NAMALWA (cell line): ENCODE measurements around the gene CLCNKB.
"Not testable (repeated sequence)": the region's sequence is repeated elsewhere in the genome, so short reads cannot be mapped to it uniquely, and the experiment has no call there.

Experiments
- DNase-seq: peaks from one replicate; pipeline ENCODE4 v3.0.0-alpha.2; 2015; ENCODE audit warnings: low spot score

CLCNKB gene

DNA sequence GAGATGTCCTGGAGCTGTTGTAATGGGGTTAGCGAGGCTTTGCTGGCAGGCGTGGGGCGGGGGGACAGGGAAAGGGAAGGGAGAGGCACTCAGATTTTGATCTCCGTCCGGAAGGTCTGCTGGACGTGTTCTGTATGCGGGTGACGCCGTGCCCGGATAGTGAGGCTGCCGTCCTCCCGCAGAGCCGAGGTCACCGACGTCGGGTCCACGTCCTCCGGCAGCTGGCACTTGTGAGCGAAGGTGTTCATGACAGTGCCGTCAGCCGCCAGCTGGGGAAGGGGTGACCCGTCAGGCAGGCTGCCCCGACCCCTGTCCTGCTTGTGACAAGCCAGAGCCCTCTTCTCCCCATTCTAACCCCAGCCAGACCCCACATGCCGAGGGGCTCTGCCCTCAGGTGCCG lies 28.1 kb upstream of the CLCNKB start:
- DNase-seq: no peak

DNA sequence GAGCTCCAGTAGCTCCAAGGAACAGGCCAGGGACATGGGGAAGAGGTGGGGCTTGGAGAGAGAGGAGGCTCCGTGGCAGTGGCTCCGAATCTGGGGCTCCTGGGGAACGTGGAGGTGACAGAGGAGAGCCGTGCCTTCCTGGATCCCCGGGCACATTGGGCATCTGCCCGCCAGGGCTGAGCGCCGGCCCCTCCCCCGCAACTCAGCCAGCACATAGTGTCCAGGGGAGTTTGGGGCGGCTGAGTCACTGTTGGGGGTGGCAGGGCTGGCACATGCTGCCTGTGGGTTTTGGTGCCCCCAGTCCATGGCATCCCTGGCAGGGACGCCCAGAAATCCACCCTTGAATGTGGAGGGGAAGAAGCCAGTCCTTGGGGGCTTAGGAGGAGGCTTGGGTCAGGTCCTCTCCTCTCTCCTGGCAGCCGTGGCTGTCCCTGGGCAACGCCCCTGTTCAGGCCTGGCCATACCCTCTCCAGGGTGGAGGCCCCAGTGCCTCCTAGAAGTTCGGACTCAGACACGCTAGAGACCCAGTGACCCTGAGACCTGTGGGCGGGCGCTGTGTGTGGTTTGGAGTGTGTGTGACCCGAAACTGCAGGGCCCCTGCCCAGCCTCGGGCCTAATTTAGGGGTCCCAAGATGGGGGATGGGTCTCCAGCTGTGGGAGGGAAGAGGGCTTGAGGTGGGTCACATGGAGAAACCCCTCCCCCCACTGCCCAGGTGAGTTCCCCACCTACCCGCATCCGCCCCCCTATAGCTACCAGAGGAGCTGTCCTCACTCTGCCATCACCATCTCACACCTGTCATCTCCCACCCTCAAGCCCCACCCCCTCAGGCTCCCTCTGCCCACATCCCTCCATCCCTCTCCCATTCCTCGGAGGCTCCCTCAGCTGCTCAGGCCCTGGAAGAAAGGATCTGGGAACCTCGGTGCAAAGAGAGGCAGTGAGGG lies 27.4 kb upstream of the CLCNKB start:
- no peak for DNase-seq

DNA sequence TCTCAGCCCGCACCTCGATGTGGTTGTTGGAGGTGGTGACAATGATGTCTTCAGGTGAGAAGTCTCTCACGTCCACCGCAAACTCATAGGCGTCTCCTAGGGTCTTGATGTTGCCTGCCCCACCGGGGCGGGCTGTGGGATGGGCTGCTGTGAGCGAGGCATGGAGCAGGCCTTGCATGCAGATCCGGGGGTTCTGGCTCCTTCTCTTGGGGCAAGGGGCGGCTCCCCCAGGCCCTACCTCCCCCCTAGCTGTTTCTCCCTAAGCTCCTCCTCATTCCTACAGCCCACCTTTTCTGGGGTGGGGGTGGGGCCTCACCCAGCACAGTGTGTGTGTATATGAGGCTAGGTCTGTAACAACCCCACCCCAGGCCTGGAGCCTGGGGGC lies 26.5 kb upstream of the CLCNKB start:
- no peak for DNase-seq

DNA sequence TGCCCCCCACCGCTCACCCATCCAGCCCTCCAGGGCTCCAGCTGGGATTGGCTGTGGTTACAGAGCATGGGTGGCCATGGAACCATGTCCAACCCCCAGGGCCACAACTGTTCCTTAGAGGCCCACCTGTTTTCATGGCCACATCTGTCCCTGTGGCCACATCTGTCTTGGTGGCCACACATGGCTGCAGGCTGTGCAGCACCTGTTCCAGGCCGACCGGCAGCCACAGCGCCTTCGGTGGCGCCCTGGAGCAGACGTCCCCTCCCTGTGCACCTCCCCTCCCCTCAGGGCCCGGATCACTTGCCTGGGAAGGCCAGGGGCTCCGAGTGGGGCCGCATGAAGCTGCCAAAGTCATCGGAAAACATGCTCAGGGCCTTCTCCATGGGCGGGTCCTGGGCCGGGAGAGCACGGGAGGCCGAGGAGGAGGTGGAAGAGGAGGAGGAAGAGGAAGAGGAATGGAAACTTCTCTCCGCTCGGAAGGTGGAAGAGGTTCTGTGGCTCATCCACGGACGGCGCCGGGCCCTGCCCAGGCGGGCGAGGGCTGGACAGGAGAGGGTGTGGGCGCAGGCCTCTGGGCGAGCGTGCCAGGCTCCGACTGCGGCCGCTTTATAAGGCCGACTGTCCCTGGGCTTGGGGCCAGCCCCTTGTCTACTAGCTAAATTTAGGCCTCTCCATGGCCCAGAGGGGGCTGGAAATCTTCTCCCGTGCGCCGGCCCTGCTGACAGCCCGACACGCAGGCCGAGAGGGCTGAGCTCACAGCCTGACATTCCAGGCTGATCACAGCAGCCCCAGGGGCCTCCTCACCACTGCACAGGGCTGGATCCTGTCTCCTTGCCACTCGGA lies 25.9 kb upstream of the CLCNKB start, which contains the start of gene HSPB7:
Gene HSPB7 (minus strand): TSS at position 583 of the 843 bp plus-strand sequence. CDS start 80 bp downstream, at position 503.
- peak; percentile 68 for DNase-seq

DNA sequence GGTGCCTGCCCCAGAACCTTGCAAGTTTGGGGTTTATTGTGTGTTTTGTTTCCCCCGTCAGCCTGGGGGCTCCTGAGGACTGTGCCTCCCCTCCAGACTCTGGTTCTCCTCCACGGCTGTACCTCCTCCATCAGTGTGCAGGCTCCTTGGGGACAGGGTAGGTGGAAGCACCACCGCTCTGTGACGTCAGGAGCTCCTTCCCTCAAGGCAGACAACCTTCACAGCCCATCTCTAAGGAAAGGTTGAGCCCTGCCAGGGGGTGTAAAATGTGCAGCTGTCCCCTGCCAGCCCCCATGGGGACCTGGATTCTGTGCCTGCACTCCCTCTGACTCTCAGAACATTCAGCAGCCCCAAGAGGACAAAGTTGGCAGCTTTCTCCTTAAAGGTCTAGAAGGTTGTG lies 25.3 kb upstream of the CLCNKB start:
- no peak for DNase-seq

DNA sequence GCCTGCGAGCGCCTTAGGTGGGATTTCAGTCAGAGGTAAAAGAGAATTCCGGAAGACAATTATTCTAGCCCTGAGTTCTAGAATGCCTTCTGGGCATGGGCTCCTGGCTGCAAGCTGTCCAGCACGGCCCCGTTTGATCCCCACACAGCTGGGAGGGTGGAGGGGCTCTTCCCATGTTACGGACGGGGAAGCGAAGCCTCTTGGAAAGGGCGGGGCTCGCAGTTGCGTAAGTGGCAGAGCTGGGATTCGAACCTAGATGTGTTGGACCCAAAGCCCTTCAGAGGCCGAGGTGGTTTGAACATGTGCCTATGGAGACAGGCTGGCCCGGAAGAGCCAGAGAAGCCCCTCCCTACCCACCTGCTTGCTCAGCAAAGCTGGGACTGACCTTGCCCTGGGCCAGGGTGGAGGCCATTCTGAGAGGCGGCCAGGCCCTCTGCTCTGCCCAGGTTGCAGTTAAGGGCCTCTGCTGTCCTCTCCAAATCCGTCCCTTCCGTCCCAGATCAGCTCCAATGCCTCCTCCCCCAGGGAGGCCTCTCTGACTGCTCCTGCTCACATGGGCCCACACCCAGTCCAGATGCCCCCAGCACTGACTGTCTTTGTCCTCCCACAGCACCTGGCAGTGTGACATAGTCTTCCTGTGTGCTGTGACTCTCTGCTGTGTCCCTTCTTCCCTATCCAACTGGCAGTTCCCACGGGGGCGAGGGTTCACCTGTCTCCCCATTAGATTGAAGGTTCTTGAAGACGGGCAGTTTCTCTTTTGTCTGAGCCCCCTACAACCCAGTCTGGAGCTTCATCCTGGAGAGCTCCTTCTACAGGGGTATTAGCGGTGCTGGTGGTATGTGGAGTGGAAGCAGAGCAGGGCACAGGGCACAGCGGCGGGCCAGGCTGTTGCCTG lies 24.6 kb upstream of the CLCNKB start:
- DNase-seq: no peak

DNA sequence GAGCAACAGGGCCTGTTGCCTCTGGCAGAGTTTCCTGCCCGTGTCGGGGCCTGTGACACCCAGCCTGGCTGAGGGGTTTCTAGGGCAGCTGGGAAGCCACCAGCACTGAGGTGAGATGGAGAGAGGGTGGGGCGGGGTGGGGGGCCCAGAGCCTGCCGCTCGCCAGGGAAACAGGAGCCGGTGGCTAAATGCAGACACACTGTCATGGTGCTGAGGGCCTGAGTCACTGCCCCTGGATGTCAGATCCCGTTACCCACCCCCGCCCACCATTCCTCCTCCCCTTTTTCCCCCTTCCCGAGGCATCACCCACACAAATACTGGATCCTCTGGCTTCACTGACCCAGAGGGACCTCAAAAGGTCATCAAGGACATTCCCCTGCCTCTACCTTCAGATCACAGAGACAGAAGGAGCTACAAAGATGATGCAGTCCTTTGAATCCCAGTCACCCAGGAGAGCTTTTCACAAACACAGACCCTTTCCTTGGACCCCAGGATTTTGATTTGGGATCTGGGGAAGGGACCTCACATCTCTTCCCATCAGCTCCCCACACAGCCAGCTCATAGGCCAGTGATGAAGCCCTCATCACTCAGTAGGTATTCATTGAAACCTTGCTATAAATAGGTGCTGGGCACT lies 23.8 kb upstream of the CLCNKB start:
- DNase-seq: no peak

DNA sequence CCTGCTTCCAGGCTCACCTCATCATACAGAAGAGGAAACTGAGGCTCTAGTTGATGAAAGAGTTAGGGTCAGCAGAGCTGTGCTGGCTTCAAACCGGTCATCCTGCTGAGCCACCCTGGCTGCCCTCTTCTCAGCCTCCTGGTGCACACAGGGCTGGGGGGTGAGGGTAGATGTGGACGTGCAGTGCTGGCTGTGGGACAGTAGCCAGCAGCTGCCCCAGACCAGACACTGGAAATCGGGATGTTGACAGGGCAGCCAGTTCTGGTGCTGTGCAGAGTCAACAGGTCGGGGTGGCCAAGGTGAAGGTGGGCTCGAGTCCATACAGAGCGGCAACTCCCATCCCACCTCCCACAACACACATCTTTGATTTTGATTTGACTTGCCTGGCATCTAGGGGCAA lies 23.3 kb upstream of the CLCNKB start:
- no peak for DNase-seq

DNA sequence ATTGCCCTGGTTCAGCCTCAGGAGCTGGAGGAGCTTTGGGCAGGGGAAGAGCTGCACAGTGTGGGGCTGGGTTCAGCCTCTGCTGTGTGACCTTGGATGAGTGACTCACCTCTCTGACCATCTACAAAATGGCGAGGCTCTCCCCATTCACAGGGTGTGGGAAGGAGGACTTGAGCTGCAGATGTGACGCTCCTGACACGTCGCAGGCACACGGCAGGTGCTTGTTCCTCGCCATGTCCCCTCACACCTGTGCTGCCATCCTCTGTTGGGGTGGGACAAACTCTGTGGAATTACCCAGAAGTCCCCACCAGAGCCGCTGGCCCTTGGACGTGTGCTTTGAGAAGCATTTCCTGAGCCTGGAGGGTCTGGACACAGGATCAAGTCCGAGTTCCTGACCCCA lies 22.7 kb upstream of the CLCNKB start:
- DNase-seq: not testable (repeated sequence)

DNA sequence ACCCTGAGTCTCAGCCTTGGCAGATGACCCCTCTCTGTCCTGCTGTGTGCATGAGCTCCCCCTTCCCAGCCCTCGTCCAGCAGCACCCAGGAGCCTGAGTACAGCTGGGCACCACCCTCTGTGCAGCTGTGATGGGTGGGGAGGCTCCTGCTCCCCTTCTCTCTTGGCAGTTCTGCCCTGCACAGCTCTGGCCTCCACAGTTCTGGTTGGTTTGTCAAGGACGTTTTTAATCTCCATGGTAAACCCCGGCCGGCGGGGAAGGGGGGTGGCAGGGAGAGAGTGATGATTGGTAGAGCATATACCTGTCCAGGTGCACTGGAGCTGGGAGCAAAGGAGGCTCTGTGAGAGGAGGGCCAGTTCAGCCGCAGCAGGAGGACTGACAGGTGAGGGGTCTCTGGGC lies 21.9 kb upstream of the CLCNKB start, which contains the start of gene CLCNKA:
Gene CLCNKA (plus strand): TSS at position 356 of the 400 bp plus-strand sequence. CDS start 584 bp downstream, outside the sequence.
- DNase-seq: no peak

DNA sequence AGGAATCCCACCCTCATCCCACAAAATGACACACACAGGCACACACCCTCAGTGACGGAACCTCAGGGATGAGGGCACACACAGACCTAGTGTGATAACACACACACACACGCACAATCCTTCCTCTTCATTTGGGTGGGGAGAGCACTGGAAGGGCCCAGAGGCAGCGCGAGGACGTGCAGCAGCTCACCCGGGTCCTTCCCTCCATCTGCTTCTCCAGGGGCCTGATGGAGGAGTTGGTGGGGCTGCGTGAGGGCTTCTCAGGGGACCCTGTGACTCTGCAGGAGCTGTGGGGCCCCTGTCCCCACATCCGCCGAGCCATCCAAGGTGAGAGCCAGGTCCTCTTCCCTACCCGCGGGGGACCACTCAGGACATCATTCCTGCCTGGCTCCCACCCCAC lies 21.2 kb upstream of the CLCNKB start:
- DNase-seq: no peak

DNA sequence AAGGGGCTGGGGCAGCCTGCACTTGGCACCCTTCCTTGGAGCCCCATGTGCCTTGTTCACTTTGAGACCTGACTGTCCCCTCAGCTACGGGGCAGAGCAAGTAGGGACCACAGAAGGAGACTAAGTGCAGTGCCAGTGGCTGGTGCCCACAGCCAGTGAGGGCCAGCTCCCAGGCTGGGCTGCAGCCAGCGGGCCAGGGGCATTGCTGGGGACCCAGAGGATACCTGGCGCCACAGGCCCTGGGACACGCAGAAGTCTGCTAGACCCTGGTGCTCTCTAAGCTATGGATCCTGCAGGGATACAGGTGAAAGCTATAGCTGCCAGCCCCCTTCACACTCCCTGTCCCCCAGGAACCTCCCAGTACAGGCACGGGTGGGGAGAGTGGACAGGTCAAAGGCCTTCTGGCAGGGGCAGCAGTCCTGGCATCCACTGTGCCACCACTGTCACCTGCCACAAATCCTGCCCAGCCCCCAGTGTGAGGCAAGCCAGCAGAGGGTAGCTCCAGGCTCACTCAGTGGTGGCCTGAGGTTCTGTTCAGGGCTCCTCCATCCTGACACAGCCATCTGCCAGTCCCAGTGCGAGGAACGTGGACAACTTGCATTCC lies 20.4 kb upstream of the CLCNKB start:
- no peak for DNase-seq

DNA sequence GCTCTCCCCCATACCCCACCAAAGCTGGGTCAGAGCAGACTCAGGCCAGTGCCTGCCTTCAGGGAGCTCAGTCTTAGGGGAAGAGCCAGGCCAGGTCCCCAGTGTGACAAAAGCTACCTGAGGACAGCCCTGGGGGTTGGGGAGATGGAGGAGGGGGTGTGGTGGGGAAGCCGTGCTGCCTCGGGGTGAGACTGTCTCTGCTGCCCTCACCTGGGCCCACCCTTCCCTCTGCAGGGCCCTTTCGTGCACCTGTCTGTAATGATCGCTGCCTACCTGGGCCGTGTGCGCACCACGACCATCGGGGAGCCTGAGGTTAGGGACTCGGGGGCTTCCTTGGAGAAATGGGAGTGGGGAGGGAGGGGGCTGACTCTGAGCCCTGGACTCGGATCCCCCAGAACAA lies 17.3 kb upstream of the CLCNKB start:
- not testable (repeated sequence) for DNase-seq

DNA sequence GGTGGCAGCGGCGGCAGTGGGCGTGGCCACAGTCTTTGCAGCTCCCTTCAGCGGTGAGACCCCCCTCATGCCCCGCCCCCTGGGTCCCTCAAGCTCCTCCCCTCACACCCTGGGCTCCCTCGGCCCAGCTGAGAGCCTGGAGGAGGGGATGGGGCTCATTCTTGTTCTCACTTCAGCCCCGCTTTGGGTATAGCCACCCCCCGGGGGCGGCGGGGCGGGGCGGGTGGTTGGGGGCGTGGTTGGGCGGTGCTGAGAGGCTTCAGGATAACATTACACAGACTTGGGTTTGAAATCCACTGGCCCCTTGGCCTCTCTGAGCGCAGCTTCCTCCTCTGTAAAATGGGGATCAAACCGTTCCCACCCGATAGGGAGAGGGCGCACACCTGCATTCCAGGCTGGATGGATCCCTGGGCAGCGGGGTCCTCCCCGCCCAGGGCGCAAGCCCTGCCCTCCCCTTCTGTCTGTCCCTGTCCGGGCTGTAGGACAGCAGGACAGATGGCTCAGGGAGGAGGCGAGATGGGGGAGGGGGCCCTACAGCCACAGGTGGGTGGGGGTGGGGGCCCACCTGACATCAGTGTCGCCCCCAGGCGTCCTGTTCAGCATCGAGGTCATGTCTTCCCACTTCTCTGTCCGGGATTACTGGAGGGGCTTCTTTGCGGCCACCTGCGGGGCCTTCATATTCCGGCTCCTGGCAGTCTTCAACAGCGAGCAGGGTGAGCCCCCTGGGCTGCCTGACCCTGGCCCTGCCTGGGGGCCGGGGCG lies 16.7 kb upstream of the CLCNKB start:
- DNase-seq: peak; percentile 83

DNA sequence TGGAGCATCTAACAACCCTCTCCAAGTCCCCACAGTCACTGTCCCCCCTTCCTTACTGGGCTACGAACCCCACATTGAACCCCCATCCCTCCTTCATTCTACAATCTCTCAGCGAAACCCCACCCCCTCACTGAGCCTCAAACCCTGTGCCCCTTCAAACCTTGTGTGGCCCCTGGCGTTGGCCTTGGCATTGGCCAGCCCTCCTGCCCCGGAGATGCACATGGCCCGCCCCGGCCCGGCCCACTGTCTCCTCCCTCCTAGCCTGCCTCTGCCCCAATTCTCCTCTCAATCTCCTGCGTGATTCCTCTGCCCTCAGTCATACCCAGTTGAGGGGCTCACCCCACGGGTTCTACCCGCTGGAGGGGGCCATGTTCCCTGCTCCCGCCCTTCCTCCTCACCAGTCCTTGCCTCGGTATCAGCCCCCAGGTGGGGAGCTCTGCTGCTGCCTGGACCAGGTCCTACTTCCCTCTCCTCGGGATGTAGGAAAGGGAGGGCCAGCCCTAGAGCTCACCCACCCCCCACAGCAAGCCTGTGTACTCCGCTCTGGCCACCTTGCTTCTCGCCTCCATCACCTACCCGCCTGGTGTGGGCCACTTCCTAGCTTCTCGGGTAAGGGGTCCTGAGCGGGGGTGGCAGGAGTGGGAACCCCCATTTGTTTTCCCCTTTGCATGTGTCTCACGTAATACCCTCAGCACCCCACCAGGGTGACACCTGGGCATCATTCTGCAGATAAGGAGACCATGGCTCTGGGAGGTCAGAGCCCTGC lies 15.2 kb upstream of the CLCNKB start:
- no peak for DNase-seq

DNA sequence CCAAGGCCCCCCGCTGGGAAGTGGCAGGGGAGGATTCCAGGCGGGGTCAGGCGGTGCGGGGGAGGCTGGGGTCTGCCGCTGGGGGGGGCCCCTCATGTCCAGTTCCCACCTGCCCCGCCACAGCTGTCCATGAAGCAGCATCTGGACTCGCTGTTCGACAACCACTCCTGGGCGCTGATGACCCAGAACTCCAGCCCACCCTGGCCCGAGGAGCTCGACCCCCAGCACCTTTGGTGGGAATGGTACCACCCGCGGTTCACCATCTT lies 14.6 kb upstream of the CLCNKB start:
- DNase-seq: not testable (repeated sequence)

DNA sequence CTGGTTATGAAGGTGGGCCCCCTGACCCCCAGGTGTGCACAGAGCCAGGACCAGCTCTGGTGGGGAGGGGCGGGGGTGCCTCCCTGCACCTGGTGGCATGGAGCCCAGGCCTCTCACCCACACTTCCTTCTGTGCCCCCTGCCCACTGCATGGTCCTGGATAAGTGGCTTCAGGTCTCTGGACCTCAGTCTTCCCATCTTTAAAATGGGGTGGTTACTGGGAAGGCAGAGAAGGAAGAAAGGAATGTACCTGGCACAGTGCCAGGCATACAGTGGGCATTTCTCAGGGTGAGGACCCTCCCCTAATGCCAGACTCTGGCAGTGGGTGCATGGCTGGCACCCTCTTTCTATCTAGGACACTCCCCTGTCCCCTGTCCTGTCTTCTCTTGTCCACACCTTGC lies 14.3 kb upstream of the CLCNKB start:
- no peak for DNase-seq

DNA sequence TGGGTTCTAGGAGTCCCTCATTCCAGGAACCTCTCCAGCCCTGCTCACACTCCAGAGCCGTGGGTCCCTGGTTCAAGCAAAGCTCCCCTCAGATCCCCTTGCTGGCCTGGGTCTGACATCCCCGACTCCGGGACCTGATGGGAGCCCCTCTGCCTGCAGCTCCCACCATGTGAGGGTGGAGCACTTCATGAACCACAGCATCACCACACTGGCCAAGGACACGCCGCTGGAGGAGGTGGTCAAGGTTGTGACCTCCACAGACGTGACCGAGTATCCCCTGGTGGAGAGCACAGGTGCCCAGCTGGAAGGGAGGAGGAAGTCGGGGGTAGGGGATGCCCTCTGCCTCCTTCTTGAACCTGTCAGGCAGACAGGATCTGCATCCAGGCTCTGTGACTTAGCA lies 12.0 kb upstream of the CLCNKB start:
- DNase-seq: no peak

DNA sequence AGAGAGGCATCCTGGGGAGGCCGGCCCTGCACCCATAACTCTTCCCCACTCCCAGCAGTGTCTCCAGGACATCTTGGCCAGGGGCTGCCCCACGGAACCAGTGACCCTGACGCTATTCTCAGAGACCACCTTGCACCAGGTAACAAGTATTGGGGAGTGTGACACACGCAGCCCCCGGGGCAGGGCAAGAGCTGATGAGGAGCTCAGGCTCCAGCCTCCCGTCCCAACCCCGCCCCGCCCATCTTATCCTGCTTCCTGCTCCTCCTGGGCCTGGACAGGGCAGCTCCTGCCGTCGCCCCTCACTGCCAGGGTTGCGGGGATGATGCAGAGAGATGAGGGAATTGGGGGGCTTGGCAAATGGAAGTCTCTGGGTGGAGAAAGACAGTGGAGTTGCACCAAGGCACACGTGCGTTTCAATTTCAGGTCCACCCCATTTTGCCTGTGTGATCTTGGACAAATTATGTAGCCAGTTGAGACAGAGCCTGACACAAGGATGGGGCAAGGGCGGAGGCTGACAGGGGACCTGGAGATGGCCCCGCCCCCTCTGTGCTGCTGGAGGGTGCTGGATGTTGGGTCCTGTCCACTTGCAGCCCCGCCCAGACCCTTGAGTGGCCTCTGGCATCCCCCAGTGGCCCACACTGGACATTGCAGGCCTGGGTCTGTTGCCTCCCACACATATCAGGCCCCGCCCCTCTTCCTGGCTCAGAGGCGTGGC lies 11.0 kb upstream of the CLCNKB start:
- DNase-seq: peak; percentile 89
